Measurements from ENCODE around the gene BCAT1. TPM values are rescaled to one million over a fixed set of nuclear protein-coding genes. Genes with fewer than 3 reads are reported as not detected.
A peak's percentile ranks its signal among the peaks of the same experiment; 100 is the strongest.

Gene BCAT1
- total and polyA plus RNA-seq, 9 of the 15 experiments (the other 6 are each of a cell fraction or from before 2014, with no cell fraction given), result 38.5 to 157 (median 66.8) TPM

DNA sequence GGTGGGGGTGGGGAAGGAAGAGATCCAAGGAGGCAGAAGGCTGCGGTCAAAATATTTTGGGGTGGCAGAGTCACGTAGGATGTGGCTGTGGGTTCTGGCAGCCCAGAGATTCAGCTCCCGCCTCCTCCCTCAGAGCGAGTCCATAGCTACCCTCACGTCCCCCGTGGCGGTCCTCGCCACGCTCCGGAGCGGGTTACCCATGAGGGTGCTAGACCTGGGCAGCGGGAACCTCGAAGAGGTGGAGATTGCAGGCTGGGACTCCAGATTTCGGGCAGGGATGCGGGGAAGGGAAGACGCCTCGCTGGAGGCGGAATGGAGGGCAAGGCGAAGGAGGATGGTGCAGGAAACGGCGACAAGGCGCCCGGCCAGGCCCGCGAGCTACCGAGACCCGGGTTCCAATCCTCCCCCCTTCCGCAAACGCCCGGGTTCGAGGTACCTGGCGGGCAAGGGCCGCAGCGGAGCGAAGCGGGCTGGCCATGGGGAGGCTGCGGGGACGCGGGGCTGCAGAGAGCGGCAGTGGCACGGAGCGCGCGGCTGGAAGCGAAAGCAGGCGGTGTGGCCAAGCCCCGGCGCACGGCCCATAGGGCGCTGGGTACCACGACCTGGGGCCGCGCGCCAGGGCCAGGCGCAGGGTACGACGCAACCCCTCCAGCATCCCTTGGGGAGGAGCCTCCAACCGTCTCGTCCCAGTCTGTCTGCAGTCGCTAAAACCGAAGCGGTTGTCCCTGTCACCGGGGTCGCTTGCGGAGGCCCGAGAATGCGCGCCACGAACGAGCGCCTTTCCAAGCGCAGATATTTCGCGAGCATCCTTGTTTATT, 46.2 kb downstream of the BCAT1 start (continued):
- TF ChIP-seq POU5F1 (IDR thresholded peaks at IDR 0.05; ENCODE audit: borderline replicate concordance, low read depth, low read length, partially characterized antibody) (no peak), NCOA1 (IDR thresholded peaks at IDR 0.05; ENCODE audit: low read depth) (no peak), ZNF143 (CRISPR knock-in tag; IDR thresholded peaks at IDR 0.05) (no peak), POLR2G (IDR thresholded peaks at IDR 0.05; ENCODE audit: low read depth, low read length) (peak; percentile 59)
- TF ChIP-seq, protein P1, sequence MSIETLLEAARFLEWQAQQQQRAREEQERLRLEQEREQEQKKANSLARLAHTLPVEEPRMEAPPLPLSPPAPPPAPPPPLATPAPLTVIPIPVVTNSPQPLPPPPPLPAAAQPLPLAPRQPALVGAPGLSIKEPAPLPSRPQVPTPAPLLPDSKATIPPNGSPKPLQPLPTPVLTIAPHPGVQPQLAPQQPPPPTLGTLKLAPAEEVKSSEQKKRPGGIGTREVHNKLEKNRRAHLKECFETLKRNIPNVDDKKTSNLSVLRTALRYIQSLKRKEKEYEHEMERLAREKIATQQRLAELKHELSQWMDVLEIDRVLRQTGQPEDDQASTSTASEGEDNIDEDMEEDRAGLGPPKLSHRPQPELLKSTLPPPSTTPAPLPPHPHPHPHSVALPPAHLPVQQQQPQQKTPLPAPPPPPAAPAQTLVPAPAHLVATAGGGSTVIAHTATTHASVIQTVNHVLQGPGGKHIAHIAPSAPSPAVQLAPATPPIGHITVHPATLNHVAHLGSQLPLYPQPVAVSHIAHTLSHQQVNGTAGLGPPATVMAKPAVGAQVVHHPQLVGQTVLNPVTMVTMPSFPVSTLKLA (conservative IDR thresholded peaks at IDR 0.05), result no peak
- TF ChIP-seq, protein P2, sequence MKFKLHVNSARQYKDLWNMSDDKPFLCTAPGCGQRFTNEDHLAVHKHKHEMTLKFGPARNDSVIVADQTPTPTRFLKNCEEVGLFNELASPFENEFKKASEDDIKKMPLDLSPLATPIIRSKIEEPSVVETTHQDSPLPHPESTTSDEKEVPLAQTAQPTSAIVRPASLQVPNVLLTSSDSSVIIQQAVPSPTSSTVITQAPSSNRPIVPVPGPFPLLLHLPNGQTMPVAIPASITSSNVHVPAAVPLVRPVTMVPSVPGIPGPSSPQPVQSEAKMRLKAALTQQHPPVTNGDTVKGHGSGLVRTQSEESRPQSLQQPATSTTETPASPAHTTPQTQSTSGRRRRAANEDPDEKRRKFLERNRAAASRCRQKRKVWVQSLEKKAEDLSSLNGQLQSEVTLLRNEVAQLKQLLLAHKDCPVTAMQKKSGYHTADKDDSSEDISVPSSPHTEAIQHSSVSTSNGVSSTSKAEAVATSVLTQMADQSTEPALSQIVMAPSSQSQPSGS (CRISPR knock-in tag; IDR thresholded peaks at IDR 0.05), result no peak
